Immature natural killer cell (primary cell): ENCODE data around the gene DDA1. TPM values are rescaled to one million over a fixed set of nuclear protein-coding genes. Genes with fewer than 3 reads are reported as not detected.

ENCODE experiments used
- DNase-seq, 3 donors: peaks; one replicate each; pipeline ENCODE4 v3.0.0; 2022; ENCODE audit warnings: mixed read lengths in 1 of 3
- H3K27ac Mint-ChIP-seq, 6 donors: one replicate each; pipeline ENCODE4 v1.8.0; 2020; ENCODE audit warnings: mixed read lengths in 6 of 6, mild to moderate bottlenecking in 5 of 6, inconsistent platforms in 4 of 6, moderate library complexity in 3 of 6
- H3K27me3 Mint-ChIP-seq, 3 donors: one replicate each; pipeline ENCODE4 v1.8.0; 2020 to 2021; ENCODE audit warnings: low read depth in 3 of 3, mild to moderate bottlenecking in 3 of 3, mixed read lengths in 3 of 3, moderate library complexity in 3 of 3, inconsistent platforms in 1 of 3
- H3K36me3 Mint-ChIP-seq, 3 donors: one replicate each; pipeline ENCODE4 v1.8.0; 2020; ENCODE audit warnings: mixed read lengths in 3 of 3, inconsistent platforms in 2 of 3, mild to moderate bottlenecking in 2 of 3
- H3K4me1 Mint-ChIP-seq, 2 donors: one replicate each; pipeline ENCODE4 v1.8.0; 2020; ENCODE audit warnings: inconsistent platforms in 2 of 2, mild to moderate bottlenecking in 2 of 2, mixed read lengths in 2 of 2, moderate library complexity in 1 of 2
- H3K4me3 Mint-ChIP-seq, 5 donors: one replicate each; pipeline ENCODE4 v1.8.0; 2020; ENCODE audit warnings: mild to moderate bottlenecking in 5 of 5, mixed read lengths in 5 of 5, inconsistent platforms in 3 of 5, moderate library complexity in 3 of 5
- H3K9me3 Mint-ChIP-seq, 6 donors: one replicate each; pipeline ENCODE4 v1.8.0; 2020; ENCODE audit warnings: mild to moderate bottlenecking in 6 of 6, mixed read lengths in 6 of 6, inconsistent platforms in 4 of 6, moderate library complexity in 3 of 6
- polyA plus RNA-seq, 3 donors: library from polyadenylated mRNA; unstranded; fragments of 300-500 nt; fragmentation: Illumina TruSeq; gene quantifications; one replicate each; pipeline ENCODE4 v1.2.3, GENCODE V29; 2021

Gene DDA1
- polyA plus RNA-seq, 3 donors from 2014 or later = 30.0 to 48.6 (median 40.6) TPM

- peak; percentile 17 to 31 (median 30) for DNase-seq
- Mint-ChIP-seq H3K36me3 (peaks cover 0 to 3% (median 0%) of the 10 kb centered on the region in 3 donors), H3K4me1 (peaks cover 32 to 43% of the 10 kb centered on the region in 2 donors), H3K9me3 (no peaks in the 10 kb centered on the region), H3K4me3 (peak overlapping the region; percentile 5 to 47 (median 33)), H3K27ac (no peak overlapping the region), H3K27me3 (peaks cover 0 to 11% (median 11%) of the 10 kb centered on the region in 3 donors)
These were observed 23.6 kb downstream of the DDA1 start for GRCh38 chr19:17332677-17333581.

GRCh38 chr19:17333611-17334413, 24.4 kb downstream of the DDA1 start:
- Mint-ChIP-seq H3K36me3 (peaks cover 0 to 3% (median 0%) of the 10 kb centered on the region in 3 donors), H3K27me3 (peaks cover 0 to 11% (median 11%) of the 10 kb centered on the region in 3 donors), H3K9me3 (no peaks in the 10 kb centered on the region), H3K27ac (peak overlapping the region in 5 of 6 donors; percentile 61 to 89 (median 77)), H3K4me3 (peak overlapping the region; percentile 86 to 91 (median 89)), H3K4me1 (peaks cover 32 to 47% of the 10 kb centered on the region in 2 donors)
- peak; percentile 49 to 61 (median 55) for DNase-seq

- H3K27ac Mint-ChIP-seq = peak within 1 kb of the TSS; percentile 69 to 98 (median 90)
- peaks cover 32 to 44% of the 10 kb centered on the region in 2 donors for H3K4me1 Mint-ChIP-seq
- no peaks in the 10 kb centered on the region for H3K9me3 Mint-ChIP-seq
- peak; percentile 91 to 95 (median 94) for DNase-seq
- peak within 1 kb of the TSS; percentile 88 to 97 (median 96) for H3K4me3 Mint-ChIP-seq
- peaks cover 0 to 3% (median 0%) of the 10 kb centered on the region in 3 donors for H3K36me3 Mint-ChIP-seq
- peaks cover 0 to 11% (median 11%) of the 10 kb centered on the region in 3 donors for H3K27me3 Mint-ChIP-seq
These were observed 25.3 kb downstream of the DDA1 start, which contains the start of gene ANO8 for GRCh38 chr19:17334414-17335409. ANO8 (minus strand) TSS chr19:17334855; CDS start chr19:17334670, 185 bp downstream.

DNA sequence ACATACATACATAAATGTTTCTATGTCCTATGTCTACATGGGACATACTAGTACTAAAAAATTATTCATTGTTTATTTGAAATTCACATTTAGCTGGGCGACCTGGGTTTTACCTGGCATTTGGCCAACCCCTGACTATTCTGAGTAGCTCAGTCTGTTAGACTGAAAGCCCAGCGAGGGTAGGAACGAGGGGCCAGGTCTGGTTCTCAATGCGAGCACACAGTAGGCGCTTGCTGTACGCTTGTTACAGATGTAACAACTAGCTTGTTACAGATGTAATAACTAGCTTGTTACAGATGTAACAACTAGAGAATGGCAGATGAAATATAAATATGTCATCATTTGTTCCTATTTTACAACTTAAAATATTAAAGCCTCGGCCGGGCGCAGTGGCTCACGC, 26.2 kb downstream of the DDA1 start:
- H3K9me3 Mint-ChIP-seq = no peaks in the 10 kb centered on the region
- peaks cover 0 to 11% (median 11%) of the 10 kb centered on the region in 3 donors for H3K27me3 Mint-ChIP-seq
- H3K4me1 Mint-ChIP-seq = peaks cover 32 to 40% of the 10 kb centered on the region in 2 donors
- DNase-seq = no peak
- peaks cover 0 to 3% (median 0%) of the 10 kb centered on the region in 3 donors for H3K36me3 Mint-ChIP-seq
- peak overlapping the region; percentile 36 to 97 (median 96) for H3K4me3 Mint-ChIP-seq
- H3K27ac Mint-ChIP-seq = peak overlapping the region in 3 of 6 donors; percentile 69 to 92 (median 83)

DNA sequence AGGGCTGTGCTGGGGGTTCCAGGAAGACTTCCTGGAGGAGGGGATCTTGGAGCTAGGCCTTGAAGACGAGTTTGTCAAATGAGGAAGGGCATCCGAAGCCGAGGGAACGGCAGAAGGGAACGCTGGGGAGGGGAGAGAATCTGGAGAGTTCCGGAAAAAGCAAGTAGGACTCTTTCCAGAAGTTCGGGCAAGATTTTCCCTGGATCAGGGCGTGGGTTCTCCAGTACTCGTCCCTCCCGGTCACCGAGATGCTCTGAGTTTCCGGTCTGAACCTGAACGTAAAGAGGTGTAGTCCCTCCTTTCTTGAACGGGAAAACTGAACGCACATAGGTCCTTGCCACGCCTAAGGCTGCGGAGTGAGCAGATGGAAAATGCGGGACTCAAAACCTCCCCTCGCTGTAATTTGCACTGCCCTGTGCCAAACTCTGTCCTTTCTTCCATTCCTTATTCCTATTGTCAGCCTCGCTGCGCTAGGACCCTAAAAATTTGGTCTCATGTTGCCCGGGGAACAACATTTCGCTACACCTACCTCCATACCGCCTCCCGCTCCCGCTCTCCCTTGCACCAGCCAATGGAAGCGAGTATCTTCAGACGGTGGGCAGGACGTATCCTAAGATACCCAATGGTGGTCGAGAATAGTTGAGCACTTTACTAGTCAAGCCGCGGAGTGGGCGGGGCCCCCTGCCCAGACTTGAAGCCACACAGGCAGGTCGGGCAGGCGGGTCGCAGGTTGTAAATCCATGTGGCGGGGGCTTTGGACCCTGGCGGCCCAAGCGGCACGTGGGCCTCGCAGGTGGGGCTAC, 27.7 kb downstream of the DDA1 start, which contains the start of gene GTPBP3:
TSS of gene GTPBP3 (plus strand) at position 682 of the 803 bp plus-strand sequence. CDS start at position 741, 59 bp downstream.
- Mint-ChIP-seq H3K27ac (peak within 1 kb of the TSS; percentile 78 to 98 (median 94)), H3K4me1 (peaks cover 32 to 38% of the 10 kb centered on the region in 2 donors), H3K9me3 (no peaks in the 10 kb centered on the region), H3K27me3 (peaks cover 0 to 11% (median 10%) of the 10 kb centered on the region in 3 donors), H3K36me3 (peaks cover 0 to 3% (median 0%) of the 10 kb centered on the region in 3 donors), H3K4me3 (peak within 1 kb of the TSS; percentile 93 to 97 (median 95))
- peak; percentile 94 to 96 (median 95) for DNase-seq

DNA sequence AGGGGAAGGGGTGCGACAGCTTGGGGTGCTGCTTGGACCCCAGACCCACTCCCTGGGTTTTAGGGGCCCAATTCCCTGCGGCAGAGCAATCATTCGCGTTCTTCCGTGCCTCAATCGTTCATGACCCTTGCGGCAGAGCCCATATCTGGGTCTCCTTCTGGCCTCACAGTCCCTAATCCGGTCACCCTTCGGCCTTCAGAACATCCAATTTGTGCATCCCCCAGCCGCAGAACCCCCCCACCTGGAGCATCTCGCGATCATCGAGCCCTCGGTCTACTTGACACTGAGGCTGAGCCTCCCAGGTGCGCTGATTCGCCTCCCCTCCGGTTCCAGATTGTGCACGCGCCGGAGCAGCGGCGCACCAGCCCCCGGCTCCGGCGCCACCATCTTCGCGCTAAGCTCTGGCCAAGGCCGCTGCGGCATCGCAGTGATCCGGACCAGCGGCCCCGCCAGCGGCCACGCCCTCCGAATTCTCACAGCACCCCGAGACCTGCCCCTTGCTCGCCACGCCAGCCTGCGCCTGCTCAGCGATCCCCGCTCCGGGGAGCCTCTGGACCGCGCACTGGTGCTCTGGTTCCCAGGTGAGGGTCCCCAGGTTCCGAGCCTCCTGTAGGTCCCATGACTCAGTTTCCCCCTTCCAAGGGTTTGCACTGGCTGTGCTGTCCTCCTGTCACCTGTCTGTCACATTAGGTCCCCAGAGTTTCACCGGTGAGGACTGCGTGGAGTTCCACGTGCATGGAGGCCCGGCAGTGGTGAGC, 28.5 kb downstream of the DDA1 start:
- H3K27ac Mint-ChIP-seq = peak overlapping the region; percentile 78 to 98 (median 94)
- H3K4me1 Mint-ChIP-seq = peaks cover 32 to 34% of the 10 kb centered on the region in 2 donors
- H3K27me3 Mint-ChIP-seq = peaks cover 0 to 11% (median 10%) of the 10 kb centered on the region in 3 donors
- H3K4me3 Mint-ChIP-seq = peak overlapping the region; percentile 93 to 97 (median 95)
- H3K9me3 Mint-ChIP-seq = no peaks in the 10 kb centered on the region
- no peak for DNase-seq
- H3K36me3 Mint-ChIP-seq = no peaks in the 10 kb centered on the region

DNA sequence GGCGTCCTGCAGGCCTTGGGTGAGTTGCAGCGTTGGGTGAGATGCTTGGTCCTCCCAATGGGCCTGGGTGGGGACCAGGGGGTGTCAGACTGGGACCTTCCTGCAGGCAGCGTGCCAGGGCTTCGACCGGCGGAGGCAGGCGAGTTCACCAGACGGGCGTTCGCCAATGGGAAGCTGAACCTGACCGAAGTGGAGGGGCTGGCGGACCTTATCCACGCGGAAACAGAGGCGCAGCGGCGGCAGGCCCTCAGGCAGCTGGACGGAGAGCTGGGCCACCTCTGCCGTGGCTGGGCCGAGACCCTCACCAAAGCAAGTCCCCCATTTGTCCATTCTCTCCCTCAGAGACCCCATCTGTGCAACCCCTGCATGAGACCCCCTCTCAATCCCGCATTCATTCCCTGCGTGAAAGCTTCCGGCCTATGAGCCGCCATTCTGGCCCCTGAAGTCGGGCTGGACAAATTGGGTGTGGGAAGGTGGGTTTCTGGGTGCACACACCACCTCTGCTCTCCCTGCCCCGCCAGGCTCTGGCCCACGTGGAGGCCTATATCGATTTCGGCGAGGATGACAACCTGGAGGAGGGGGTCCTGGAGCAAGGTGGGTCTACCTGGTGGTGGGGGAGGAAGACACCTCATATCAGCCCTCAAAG, 29.2 kb downstream of the DDA1 start:
- Mint-ChIP-seq H3K27me3 (peaks cover 0 to 11% (median 10%) of the 10 kb centered on the region in 3 donors), H3K4me3 (peak overlapping the region; percentile 52 to 97 (median 94)), H3K27ac (no peak overlapping the region), H3K4me1 (peaks cover 30 to 31% of the 10 kb centered on the region in 2 donors), H3K36me3 (no peaks in the 10 kb centered on the region), H3K9me3 (no peaks in the 10 kb centered on the region)
- DNase-seq = no peak

GRCh38 chr19:17339088-17339741, 29.9 kb downstream of the DDA1 start:
- peaks cover 0 to 7% (median 7%) of the 10 kb centered on the region in 3 donors for H3K27me3 Mint-ChIP-seq
- peaks cover 25% of the 10 kb centered on the region in 2 donors for H3K4me1 Mint-ChIP-seq
- peak overlapping the region in 1 of 6 donors; percentile 79 for H3K27ac Mint-ChIP-seq
- H3K4me3 Mint-ChIP-seq = peak overlapping the region; percentile 48 to 97 (median 52)
- no peaks in the 10 kb centered on the region for H3K9me3 Mint-ChIP-seq
- no peak for DNase-seq
- H3K36me3 Mint-ChIP-seq = no peaks in the 10 kb centered on the region

GRCh38 chr19:17340302-17340870, 31.0 kb downstream of the DDA1 start:
- Mint-ChIP-seq H3K4me1 (peaks cover 16 to 18% of the 10 kb centered on the region in 2 donors), H3K36me3 (no peaks in the 10 kb centered on the region), H3K4me3 (no peak overlapping the region)

DNA sequence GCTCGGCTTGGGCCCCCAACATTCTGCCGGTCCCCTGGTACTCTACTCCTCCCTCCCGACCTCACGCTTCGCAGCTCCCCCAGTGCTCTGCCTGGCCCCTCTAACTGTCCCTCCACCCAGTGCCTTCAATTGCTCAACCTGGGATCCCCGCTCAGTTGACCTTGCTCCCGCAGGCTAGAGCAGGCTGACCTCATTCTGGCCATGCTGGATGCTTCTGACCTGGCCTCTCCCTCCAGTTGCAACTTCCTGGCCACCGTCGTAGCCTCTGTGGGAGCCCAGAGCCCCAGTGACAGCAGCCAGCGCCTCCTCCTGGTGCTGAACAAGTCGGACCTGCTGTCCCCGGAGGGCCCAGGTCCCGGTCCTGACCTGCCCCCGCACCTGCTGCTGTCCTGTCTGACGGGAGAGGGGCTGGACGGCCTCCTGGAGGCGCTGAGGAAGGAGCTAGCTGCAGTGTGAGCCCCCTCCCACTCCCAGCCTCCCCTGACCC, 31.6 kb downstream of the DDA1 start:
- H3K27me3 Mint-ChIP-seq = peaks cover 0 to 5% (median 2%) of the 10 kb centered on the region in 3 donors
- H3K27ac Mint-ChIP-seq = no peak overlapping the region
- DNase-seq = no peak
- H3K4me3 Mint-ChIP-seq = no peak overlapping the region
- no peaks in the 10 kb centered on the region for H3K9me3 Mint-ChIP-seq
- no peaks in the 10 kb centered on the region for H3K36me3 Mint-ChIP-seq
- H3K4me1 Mint-ChIP-seq = peaks cover 14 to 18% of the 10 kb centered on the region in 2 donors

More at GRCh38 chr19:17340302-17340870, 31.0 kb downstream of the DDA1 start:
- peaks cover 0 to 5% (median 2%) of the 10 kb centered on the region in 3 donors for H3K27me3 Mint-ChIP-seq
- H3K27ac Mint-ChIP-seq = no peak overlapping the region
- no peak for DNase-seq
- H3K9me3 Mint-ChIP-seq = no peaks in the 10 kb centered on the region
